HCT116 (cell line): ENCODE measurements around the gene SLC41A2.

Source experiments
- ATF3 ChIP-seq: IDR thresholded peaks from 2 replicates; pipeline ENCODE4 v1.6.1; 2012
- CEBPB ChIP-seq: IDR thresholded peaks from 2 replicates; pipeline ENCODE4 v1.6.1; 2012; ENCODE audit warnings: low read depth
- EZH2 ChIP-seq: fragments of 200-600 bp; sonication (generic); IDR thresholded peaks from 2 replicates; pipeline ENCODE4 v1.6.1; 2017; ENCODE audit warnings: antibody characterized with exemption, mixed run types
- EZH2phosphoT487 ChIP-seq: fragments of 200-600 bp; IDR thresholded peaks from 2 replicates; pipeline ENCODE4 v1.6.1; 2018; ENCODE audit warnings: antibody characterized with exemption, borderline replicate concordance
- JUND ChIP-seq: IDR thresholded peaks from 2 replicates; pipeline ENCODE4 v1.6.1; 2012
- POLR2AphosphoS5 ChIP-seq: IDR thresholded peaks from 2 replicates; pipeline ENCODE4 v1.6.1; 2011; ENCODE audit warnings: mild to moderate bottlenecking, low read depth, low read length, moderate library complexity
- SP1 ChIP-seq: IDR thresholded peaks from 2 replicates; pipeline ENCODE4 v1.6.1; 2012; ENCODE audit warnings: low read depth
- TF ChIP-seq, protein P1 (sequence below), 3 experiments: fragments of 200-600 bp in 1 of 3; sonication (generic) in 1 of 3; IDR thresholded peaks in 2 of 3; conservative IDR thresholded peaks in 1 of 3; 2 replicates each; pipeline ENCODE4 v1.5.1; 2012 to 2017; ENCODE audit warnings: low read depth in 2 of 3, low read length in 2 of 3, antibody characterized with exemption in 1 of 3, borderline replicate concordance in 1 of 3, control low read depth in 1 of 3, mild to moderate bottlenecking in 1 of 3, mixed read lengths in 1 of 3, mixed run types in 1 of 3, moderate library complexity in 1 of 3; ENCODE audit not compliant: insufficient read depth in 1 of 3
- TF ChIP-seq, protein P2 (sequence below): IDR thresholded peaks from 2 replicates; pipeline ENCODE4 v1.6.1; 2011; ENCODE audit warnings: mild to moderate bottlenecking, low read length, moderate library complexity; ENCODE audit not compliant: insufficient replicate concordance; ENCODE audit errors: extremely low read depth
- TF ChIP-seq, protein P3 (sequence below): IDR thresholded peaks from 2 replicates; pipeline ENCODE4 v1.6.1; 2012; ENCODE audit warnings: low read depth

- TF ChIP-seq EZH2phosphoT487 (no peak), CEBPB (no peak), EZH2 (no peak), POLR2AphosphoS5 (no peak), ATF3 (no peak), SP1 (no peak), JUND (no peak)
- TF ChIP-seq, protein P1, sequence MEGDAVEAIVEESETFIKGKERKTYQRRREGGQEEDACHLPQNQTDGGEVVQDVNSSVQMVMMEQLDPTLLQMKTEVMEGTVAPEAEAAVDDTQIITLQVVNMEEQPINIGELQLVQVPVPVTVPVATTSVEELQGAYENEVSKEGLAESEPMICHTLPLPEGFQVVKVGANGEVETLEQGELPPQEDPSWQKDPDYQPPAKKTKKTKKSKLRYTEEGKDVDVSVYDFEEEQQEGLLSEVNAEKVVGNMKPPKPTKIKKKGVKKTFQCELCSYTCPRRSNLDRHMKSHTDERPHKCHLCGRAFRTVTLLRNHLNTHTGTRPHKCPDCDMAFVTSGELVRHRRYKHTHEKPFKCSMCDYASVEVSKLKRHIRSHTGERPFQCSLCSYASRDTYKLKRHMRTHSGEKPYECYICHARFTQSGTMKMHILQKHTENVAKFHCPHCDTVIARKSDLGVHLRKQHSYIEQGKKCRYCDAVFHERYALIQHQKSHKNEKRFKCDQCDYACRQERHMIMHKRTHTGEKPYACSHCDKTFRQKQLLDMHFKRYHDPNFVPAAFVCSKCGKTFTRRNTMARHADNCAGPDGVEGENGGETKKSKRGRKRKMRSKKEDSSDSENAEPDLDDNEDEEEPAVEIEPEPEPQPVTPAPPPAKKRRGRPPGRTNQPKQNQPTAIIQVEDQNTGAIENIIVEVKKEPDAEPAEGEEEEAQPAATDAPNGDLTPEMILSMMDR (IDR thresholded peaks at IDR 0.05 in 2 of 3, conservative IDR thresholded peaks at IDR 0.05 in 1 of 3; ENCODE audit: borderline replicate concordance in 1 of 3, insufficient read depth in 1 of 3, low read depth in 2 of 3, low read length in 2 of 3): no peak
- TF ChIP-seq, protein P2, sequence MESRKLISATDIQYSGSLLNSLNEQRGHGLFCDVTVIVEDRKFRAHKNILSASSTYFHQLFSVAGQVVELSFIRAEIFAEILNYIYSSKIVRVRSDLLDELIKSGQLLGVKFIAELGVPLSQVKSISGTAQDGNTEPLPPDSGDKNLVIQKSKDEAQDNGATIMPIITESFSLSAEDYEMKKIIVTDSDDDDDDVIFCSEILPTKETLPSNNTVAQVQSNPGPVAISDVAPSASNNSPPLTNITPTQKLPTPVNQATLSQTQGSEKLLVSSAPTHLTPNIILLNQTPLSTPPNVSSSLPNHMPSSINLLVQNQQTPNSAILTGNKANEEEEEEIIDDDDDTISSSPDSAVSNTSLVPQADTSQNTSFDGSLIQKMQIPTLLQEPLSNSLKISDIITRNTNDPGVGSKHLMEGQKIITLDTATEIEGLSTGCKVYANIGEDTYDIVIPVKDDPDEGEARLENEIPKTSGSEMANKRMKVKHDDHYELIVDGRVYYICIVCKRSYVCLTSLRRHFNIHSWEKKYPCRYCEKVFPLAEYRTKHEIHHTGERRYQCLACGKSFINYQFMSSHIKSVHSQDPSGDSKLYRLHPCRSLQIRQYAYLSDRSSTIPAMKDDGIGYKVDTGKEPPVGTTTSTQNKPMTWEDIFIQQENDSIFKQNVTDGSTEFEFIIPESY: no peak
- TF ChIP-seq, protein P3, sequence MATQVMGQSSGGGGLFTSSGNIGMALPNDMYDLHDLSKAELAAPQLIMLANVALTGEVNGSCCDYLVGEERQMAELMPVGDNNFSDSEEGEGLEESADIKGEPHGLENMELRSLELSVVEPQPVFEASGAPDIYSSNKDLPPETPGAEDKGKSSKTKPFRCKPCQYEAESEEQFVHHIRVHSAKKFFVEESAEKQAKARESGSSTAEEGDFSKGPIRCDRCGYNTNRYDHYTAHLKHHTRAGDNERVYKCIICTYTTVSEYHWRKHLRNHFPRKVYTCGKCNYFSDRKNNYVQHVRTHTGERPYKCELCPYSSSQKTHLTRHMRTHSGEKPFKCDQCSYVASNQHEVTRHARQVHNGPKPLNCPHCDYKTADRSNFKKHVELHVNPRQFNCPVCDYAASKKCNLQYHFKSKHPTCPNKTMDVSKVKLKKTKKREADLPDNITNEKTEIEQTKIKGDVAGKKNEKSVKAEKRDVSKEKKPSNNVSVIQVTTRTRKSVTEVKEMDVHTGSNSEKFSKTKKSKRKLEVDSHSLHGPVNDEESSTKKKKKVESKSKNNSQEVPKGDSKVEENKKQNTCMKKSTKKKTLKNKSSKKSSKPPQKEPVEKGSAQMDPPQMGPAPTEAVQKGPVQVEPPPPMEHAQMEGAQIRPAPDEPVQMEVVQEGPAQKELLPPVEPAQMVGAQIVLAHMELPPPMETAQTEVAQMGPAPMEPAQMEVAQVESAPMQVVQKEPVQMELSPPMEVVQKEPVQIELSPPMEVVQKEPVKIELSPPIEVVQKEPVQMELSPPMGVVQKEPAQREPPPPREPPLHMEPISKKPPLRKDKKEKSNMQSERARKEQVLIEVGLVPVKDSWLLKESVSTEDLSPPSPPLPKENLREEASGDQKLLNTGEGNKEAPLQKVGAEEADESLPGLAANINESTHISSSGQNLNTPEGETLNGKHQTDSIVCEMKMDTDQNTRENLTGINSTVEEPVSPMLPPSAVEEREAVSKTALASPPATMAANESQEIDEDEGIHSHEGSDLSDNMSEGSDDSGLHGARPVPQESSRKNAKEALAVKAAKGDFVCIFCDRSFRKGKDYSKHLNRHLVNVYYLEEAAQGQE: no peak
Observed at GRCh38 chr12:104964167-104964855, 6.2 kb upstream of the SLC41A2 start.
